ENCODE results near the gene ARHGAP45. TPM values are rescaled to one million over a fixed set of nuclear protein-coding genes. Genes with fewer than 3 reads are reported as not detected.

The ARHGAP45 gene
- total and polyA plus RNA-seq, 9 of the 15 experiments (the other 6 are each of a cell fraction or from before 2014, with no cell fraction given), result 0.08 to 22.1 (median 4.2) TPM

- TF ChIP-seq REST (IDR thresholded peaks at IDR 0.05; ENCODE audit: borderline replicate concordance) (no peak), REST (CRISPR knock-in tag; IDR thresholded peaks at IDR 0.05; ENCODE audit: low read depth) (no peak), RCOR1 (IDR thresholded peaks at IDR 0.05; ENCODE audit: borderline replicate concordance in 1 of 2, low read depth in 2 of 2, low read length in 2 of 2) (peak; percentile 56 to 81; a peak in 3 of 4 replicates), RB1 (IDR thresholded peaks at IDR 0.05; ENCODE audit: low read depth) (no peak), ETV5 (CRISPR knock-in tag; IDR thresholded peaks at IDR 0.05; ENCODE audit: low read depth) (no peak), ZNF780A (CRISPR knock-in tag; IDR thresholded peaks at IDR 0.05) (no peak)
Measured at GRCh38 chr19:1041835-1042685, 24.9 kb upstream of the ARHGAP45 start (continued).
